GM21360 (cell line): ENCODE data around the gene LCN1.
"Not testable (repeated sequence)": the region's sequence is repeated elsewhere in the genome, so short reads cannot be mapped to it uniquely, and the experiment has no call there.

Experiments used
- ATAC-seq: cut with Tn5 transposase; IDR thresholded peaks from one replicate; pipeline ENCODE4 v1.9.1; 2021; ENCODE audit warnings: mild to moderate bottlenecking, moderate library complexity; ENCODE audit not compliant: unreplicated experiment

LCN1 gene

GRCh38 chr9:135504262-135505243, 16.7 kb upstream of the LCN1 start:
- no peak for ATAC-seq

GRCh38 chr9:135505406-135506187, 15.6 kb upstream of the LCN1 start:
- ATAC-seq, result no peak

GRCh38 chr9:135506327-135507103, 14.7 kb upstream of the LCN1 start:
- no peak for ATAC-seq

GRCh38 chr9:135507104-135508035, 13.9 kb upstream of the LCN1 start:
- ATAC-seq, result no peak

- no peak for ATAC-seq
These were observed 12.9 kb upstream of the LCN1 start for GRCh38 chr9:135508211-135508820.

- ATAC-seq, result no peak
These were observed 11.8 kb upstream of the LCN1 start for GRCh38 chr9:135509458-135509857.

GRCh38 chr9:135512241-135512603, 9.0 kb upstream of the LCN1 start:
- ATAC-seq, result no peak

GRCh38 chr9:135512904-135513303, 8.3 kb upstream of the LCN1 start:
- no peak for ATAC-seq

GRCh38 chr9:135513351-135513846, 7.8 kb upstream of the LCN1 start:
- ATAC-seq, result no peak

- ATAC-seq, result not testable (repeated sequence)
These were observed 7.3 kb upstream of the LCN1 start for GRCh38 chr9:135513906-135514305.

- no peak for ATAC-seq
These were observed 6.7 kb upstream of the LCN1 start for GRCh38 chr9:135514342-135515082.

- ATAC-seq, result no peak
These were observed 5.9 kb upstream of the LCN1 start for GRCh38 chr9:135515083-135515951.

GRCh38 chr9:135516132-135516860, 4.9 kb upstream of the LCN1 start:
- no peak for ATAC-seq

- ATAC-seq, result no peak
These were observed 3.8 kb upstream of the LCN1 start for GRCh38 chr9:135517407-135517822.

GRCh38 chr9:135519179-135519971, 1.9 kb upstream of the LCN1 start:
- ATAC-seq, result no peak

- ATAC-seq, result no peak
These were observed 412 bp downstream of the LCN1 start for GRCh38 chr9:135521608-135522095.
